ENCODE results near the gene BICRA. TPM values are rescaled to one million over a fixed set of nuclear protein-coding genes. Genes with fewer than 3 reads are reported as not detected.

BICRA gene
- total and polyA plus RNA-seq, 9 of the 15 experiments (the other 6 are each of a cell fraction or from before 2014, with no cell fraction given): 0.01 to 8.8 (median 1.2) TPM

GRCh38 chr19:47707135-47707925 lies 98.4 kb downstream of the BICRA start (continued):
- TF ChIP-seq DACH1 (IDR thresholded peaks at IDR 0.05; ENCODE audit: partially characterized antibody): no peak
- no peak for TF ChIP-seq RBM17 (IDR thresholded peaks at IDR 0.05; ENCODE audit: borderline replicate concordance, low read depth, low read length)
- TF ChIP-seq CHD2 (IDR thresholded peaks at IDR 0.05; ENCODE audit: low read depth, low read length): no peak
- peak; percentile 47; the same call in 1 of the 2 replicates for TF ChIP-seq NR2C2 (CRISPR knock-in tag; IDR thresholded peaks at IDR 0.05)
- no peak for TF ChIP-seq NR2C2 (tag; IDR thresholded peaks at IDR 0.05)
- no peak for TF ChIP-seq SETDB1 (IDR thresholded peaks at IDR 0.05; ENCODE audit: low read length)
- no peak for TF ChIP-seq COPS2 (conservative IDR thresholded peaks at IDR 0.05)
- 0 out of 2 replicates have a peak, but pooled peaks have one; percentile 43 for TF ChIP-seq LARP7 (IDR thresholded peaks at IDR 0.05)
- no peak for TF ChIP-seq ZMIZ1 (IDR thresholded peaks at IDR 0.05; ENCODE audit: low read depth in 2 of 2, low read length in 2 of 2)
- TF ChIP-seq ZBTB9 (CRISPR knock-in tag; IDR thresholded peaks at IDR 0.05): no peak
- no peak for TF ChIP-seq SRSF1 (IDR thresholded peaks at IDR 0.05; ENCODE audit: low read depth, low read length)
- TF ChIP-seq CLOCK (CRISPR knock-in tag; IDR thresholded peaks at IDR 0.05; ENCODE audit: borderline replicate concordance): no peak
- no peak for TF ChIP-seq PHB2 (IDR thresholded peaks at IDR 0.05; ENCODE audit: low read depth)
- TF ChIP-seq USF2 (CRISPR knock-in tag; IDR thresholded peaks at IDR 0.05): no peak
- TF ChIP-seq EGR1 (conservative IDR thresholded peaks at IDR 0.05): no peak
- no peak for TF ChIP-seq MAFF (IDR thresholded peaks at IDR 0.05; ENCODE audit: low read length)
- no peak for TF ChIP-seq ID3 (CRISPR knock-in tag; IDR thresholded peaks at IDR 0.05)
- no peak for TF ChIP-seq ID3 (tag; IDR thresholded peaks at IDR 0.05)

Data from K562 (cell line).